Trophoblast cell (in vitro differentiated cells and primary cell): ENCODE results near the gene FHOD3.

Experiments used
- DNase-seq, 2 donors: peaks; one replicate each; pipeline ENCODE4 v3.0.0-alpha.2; 2016
- H2AFZ ChIP-seq: 2 replicates; pipeline ENCODE4 v1.6.1; 2013; ENCODE audit warnings: low read length, moderate library complexity, mild to moderate bottlenecking; ENCODE audit not compliant: insufficient read depth, poor library complexity
- H2AK5ac ChIP-seq: 2 replicates; pipeline ENCODE4 v1.6.1; 2013; ENCODE audit warnings: mild to moderate bottlenecking, low read length
- H2BK120ac ChIP-seq: 2 replicates; pipeline ENCODE4 v1.6.1; 2013; ENCODE audit warnings: low read length, mild to moderate bottlenecking, moderate library complexity; ENCODE audit not compliant: insufficient read depth, poor library complexity
- H2BK12ac ChIP-seq: 2 replicates; pipeline ENCODE4 v1.6.1; 2013; ENCODE audit warnings: mild to moderate bottlenecking, low read length, moderate library complexity
- H2BK5ac ChIP-seq: 2 replicates; pipeline ENCODE4 v1.6.1; 2013; ENCODE audit warnings: low read length, low read depth, moderate library complexity, mild to moderate bottlenecking; ENCODE audit not compliant: poor library complexity
- H3K14ac ChIP-seq: 2 replicates; pipeline ENCODE4 v1.6.1; 2013; ENCODE audit warnings: mild to moderate bottlenecking, low read length
- H3K18ac ChIP-seq: 2 replicates; pipeline ENCODE4 v1.6.1; 2013; ENCODE audit warnings: mild to moderate bottlenecking, low read length
- H3K23ac ChIP-seq: 2 replicates; pipeline ENCODE4 v1.6.1; 2013; ENCODE audit warnings: low read length
- H3K27ac ChIP-seq: 2 replicates; pipeline ENCODE4 v1.5.1; 2013; ENCODE audit warnings: low read depth, mild to moderate bottlenecking, inconsistent platforms, low read length, moderate library complexity
- H3K27me3 ChIP-seq: 2 replicates; pipeline ENCODE4 v1.6.1; 2013; ENCODE audit warnings: inconsistent platforms, mild to moderate bottlenecking, low read length, moderate library complexity; ENCODE audit not compliant: insufficient read depth
- H3K36me3 ChIP-seq, 2 experiments: 1 replicate in 1 of 2; 2 replicates in 1 of 2; pipeline ENCODE4 v1.6.1; 2013; ENCODE audit warnings: low read length in 2 of 2, mild to moderate bottlenecking in 2 of 2, moderate library complexity in 1 of 2; ENCODE audit not compliant: insufficient read depth in 2 of 2, control insufficient read depth in 1 of 2
- H3K4ac ChIP-seq: 2 replicates; pipeline ENCODE4 v1.6.1; 2013; ENCODE audit warnings: low read depth, mild to moderate bottlenecking, low read length, moderate library complexity
- H3K4me1 ChIP-seq, 2 experiments: 1 replicate in 1 of 2; 2 replicates in 1 of 2; pipeline ENCODE4 v1.6.1; 2013; ENCODE audit warnings: low read length in 2 of 2, mild to moderate bottlenecking in 2 of 2, moderate library complexity in 1 of 2; ENCODE audit not compliant: insufficient read depth in 2 of 2, control insufficient read depth in 1 of 2
- H3K4me2 ChIP-seq: 2 replicates; pipeline ENCODE4 v1.6.1; 2013; ENCODE audit warnings: inconsistent platforms, mild to moderate bottlenecking, low read length, moderate library complexity
- H3K4me3 ChIP-seq: 2 replicates; pipeline ENCODE4 v1.5.1; 2013; ENCODE audit warnings: mild to moderate bottlenecking, low read depth, low read length, inconsistent platforms
- H3K79me1 ChIP-seq: one replicate; pipeline ENCODE4 v1.6.1; 2013; ENCODE audit warnings: low read length
- H3K79me2 ChIP-seq: 2 replicates; pipeline ENCODE4 v1.6.1; 2013; ENCODE audit warnings: low read length, mild to moderate bottlenecking; ENCODE audit not compliant: control insufficient read depth, insufficient read depth, poor library complexity
- H3K9ac ChIP-seq: 2 replicates; pipeline ENCODE4 v1.6.1; 2013; ENCODE audit warnings: mild to moderate bottlenecking, low read length
- H3K9me3 ChIP-seq: 2 replicates; pipeline ENCODE4 v1.6.1; 2013; ENCODE audit warnings: low read depth, mild to moderate bottlenecking, control low read depth, inconsistent platforms, low read length; ENCODE audit not compliant: insufficient read depth
- H4K12ac ChIP-seq: 2 replicates; pipeline ENCODE4 v1.6.1; 2013; ENCODE audit warnings: low read depth, mild to moderate bottlenecking, low read length, moderate library complexity
- H4K8ac ChIP-seq: 2 replicates; pipeline ENCODE4 v1.6.1; 2013; ENCODE audit warnings: low read depth, mild to moderate bottlenecking, low read length, moderate library complexity
- H4K91ac ChIP-seq: one replicate; pipeline ENCODE4 v1.6.1; 2013; ENCODE audit warnings: low read depth, mild to moderate bottlenecking, low read length, moderate library complexity
- WGBS: extraction: QIAGEN DNeasy Blood & Tissue Kit; methylation state at CpG from one replicate; pipeline ENCODE4 v1.1.7; 2013; ENCODE audit warnings: missing lambda C conversion rate; ENCODE audit not compliant: insufficient read length, insufficient coverage; ENCODE audit errors: extremely low coverage; 5-methylcytosine and 5-hydroxymethylcytosine counted together

FHOD3 gene

GRCh38 chr18:36649205-36649604, 351.7 kb downstream of the FHOD3 start:
- no peak overlapping the region for H4K91ac ChIP-seq
- H3K27ac ChIP-seq: no peak overlapping the region
- H2BK120ac ChIP-seq: no peak overlapping the region
- H3K79me2 ChIP-seq: no peaks in the 10 kb centered on the region
- H3K9me3 ChIP-seq: no peaks in the 10 kb centered on the region
- H3K79me1 ChIP-seq: no peaks in the 10 kb centered on the region
- DNase-seq: no peak
- no peak overlapping the region for H2AK5ac ChIP-seq
- no peaks in the 10 kb centered on the region for H3K27me3 ChIP-seq
- H3K18ac ChIP-seq: no peak overlapping the region
- no peak overlapping the region for H2AFZ ChIP-seq
- H3K4me2 ChIP-seq: no peak overlapping the region
- no peak overlapping the region for H2BK5ac ChIP-seq
- H3K23ac ChIP-seq: no peak overlapping the region
- no peak overlapping the region for H4K12ac ChIP-seq
- H3K14ac ChIP-seq: no peak overlapping the region
- peaks cover 5 to 10% of the 10 kb centered on the region in 2 experiments for H3K36me3 ChIP-seq
- H3K9ac ChIP-seq: no peak overlapping the region
- no CpG with 5 or more reads among the region's 3 CpGs for WGBS
- H2BK12ac ChIP-seq: no peak overlapping the region
- H3K4ac ChIP-seq: no peak overlapping the region
- H4K8ac ChIP-seq: no peak overlapping the region
- H3K4me1 ChIP-seq: no peaks in the 10 kb centered on the region
- H3K4me3 ChIP-seq: no peak overlapping the region

DNA sequence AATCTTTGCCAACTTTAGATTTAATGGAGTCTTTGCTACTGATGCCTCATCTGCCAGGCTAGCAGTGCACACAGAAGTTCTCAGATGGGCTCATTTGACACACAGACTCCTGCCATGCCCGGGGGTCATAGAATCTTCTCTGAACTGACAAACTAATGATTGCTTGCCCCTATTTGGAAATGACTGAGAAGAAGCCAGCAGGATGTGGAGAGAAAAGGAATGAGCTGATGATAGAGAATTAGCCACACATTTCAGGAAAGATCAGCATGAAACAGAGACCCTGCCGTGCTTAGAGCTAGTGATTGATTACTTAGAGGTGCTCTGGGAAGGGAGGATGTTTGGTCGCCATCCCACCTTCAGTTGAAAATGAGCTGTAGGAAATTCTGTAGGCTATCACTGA, 352.8 kb downstream of the FHOD3 start:
- Histone ChIP-seq H2BK120ac (no peak overlapping the region), H2BK5ac (no peak overlapping the region), H3K79me1 (no peaks in the 10 kb centered on the region), H3K4me1 (no peaks in the 10 kb centered on the region), H3K36me3 (peaks cover 5 to 8% of the 10 kb centered on the region in 2 experiments), H3K14ac (no peak overlapping the region), H3K27ac (no peak overlapping the region), H3K9ac (no peak overlapping the region), H2AK5ac (no peak overlapping the region), H3K4me3 (no peak overlapping the region), H4K8ac (no peak overlapping the region), H3K27me3 (no peaks in the 10 kb centered on the region), H3K23ac (no peak overlapping the region), H3K4ac (no peak overlapping the region), H3K18ac (no peak overlapping the region), H2AFZ (no peak overlapping the region), H3K9me3 (no peaks in the 10 kb centered on the region), H2BK12ac (no peak overlapping the region), H3K79me2 (no peaks in the 10 kb centered on the region), H4K12ac (no peak overlapping the region), H4K91ac (no peak overlapping the region), H3K4me2 (no peak overlapping the region)
- WGBS: no CpG with 5 or more reads among the region's 3 CpGs
- DNase-seq: no peak

DNA sequence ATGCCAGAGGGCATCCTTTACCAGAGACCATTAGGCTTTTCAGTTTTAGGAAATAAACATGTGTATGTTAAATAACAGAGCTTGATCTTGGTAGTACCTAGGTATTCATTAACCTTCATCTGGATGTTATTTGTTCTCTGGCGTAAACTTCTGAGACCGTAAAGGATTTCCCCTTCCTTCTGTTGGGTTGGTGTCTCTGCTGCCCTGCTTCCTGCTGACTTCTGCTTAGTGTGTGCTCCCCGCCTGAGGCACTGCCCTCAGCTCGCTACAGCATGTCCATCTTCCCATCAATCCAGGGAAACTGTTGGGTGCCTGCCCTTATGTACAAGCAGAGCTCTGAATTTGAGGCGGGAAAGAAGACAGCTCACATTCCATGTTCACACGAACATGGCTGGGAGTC, 353.4 kb downstream of the FHOD3 start:
- no peak overlapping the region for H3K14ac ChIP-seq
- no peak overlapping the region for H4K12ac ChIP-seq
- H3K4me2 ChIP-seq: no peak overlapping the region
- no peak overlapping the region for H3K27ac ChIP-seq
- H3K79me1 ChIP-seq: no peaks in the 10 kb centered on the region
- H3K79me2 ChIP-seq: no peaks in the 10 kb centered on the region
- no peak overlapping the region for H2BK12ac ChIP-seq
- no peak for DNase-seq
- no peaks in the 10 kb centered on the region for H3K27me3 ChIP-seq
- no peak overlapping the region for H2BK5ac ChIP-seq
- H3K4ac ChIP-seq: no peak overlapping the region
- H3K23ac ChIP-seq: peak overlapping the region; percentile 77
- H2AFZ ChIP-seq: no peak overlapping the region
- no peak overlapping the region for H4K8ac ChIP-seq
- no CpG with 5 or more reads among the region's 6 CpGs for WGBS
- H3K4me1 ChIP-seq: no peaks in the 10 kb centered on the region
- H4K91ac ChIP-seq: no peak overlapping the region
- no peaks in the 10 kb centered on the region for H3K9me3 ChIP-seq
- H3K9ac ChIP-seq: no peak overlapping the region
- H2AK5ac ChIP-seq: no peak overlapping the region
- H3K36me3 ChIP-seq: peaks cover 6 to 8% of the 10 kb centered on the region in 2 experiments
- H3K18ac ChIP-seq: no peak overlapping the region
- no peak overlapping the region for H2BK120ac ChIP-seq
- no peak overlapping the region for H3K4me3 ChIP-seq

GRCh38 chr18:36652503-36652902, 355.0 kb downstream of the FHOD3 start:
- Histone ChIP-seq H3K14ac (no peak overlapping the region), H3K79me2 (no peaks in the 10 kb centered on the region), H3K27me3 (no peaks in the 10 kb centered on the region), H3K4me1 (no peaks in the 10 kb centered on the region), H2BK120ac (no peak overlapping the region), H3K4me3 (no peak overlapping the region), H3K36me3 (peaks cover 7 to 8% of the 10 kb centered on the region in 2 experiments), H2AFZ (no peak overlapping the region), H4K8ac (no peak overlapping the region), H3K9ac (no peak overlapping the region), H3K27ac (no peak overlapping the region), H2AK5ac (no peak overlapping the region), H4K91ac (no peak overlapping the region), H3K9me3 (no peaks in the 10 kb centered on the region), H3K4me2 (no peak overlapping the region), H2BK12ac (no peak overlapping the region), H2BK5ac (no peak overlapping the region), H3K18ac (no peak overlapping the region), H3K4ac (no peak overlapping the region), H3K23ac (no peak overlapping the region), H3K79me1 (no peaks in the 10 kb centered on the region), H4K12ac (no peak overlapping the region)
- WGBS: no CpG with 5 or more reads among the region's 10 CpGs
- DNase-seq: no peak
